ENCODE results near the gene ARL9.

ARL9 gene

DNA sequence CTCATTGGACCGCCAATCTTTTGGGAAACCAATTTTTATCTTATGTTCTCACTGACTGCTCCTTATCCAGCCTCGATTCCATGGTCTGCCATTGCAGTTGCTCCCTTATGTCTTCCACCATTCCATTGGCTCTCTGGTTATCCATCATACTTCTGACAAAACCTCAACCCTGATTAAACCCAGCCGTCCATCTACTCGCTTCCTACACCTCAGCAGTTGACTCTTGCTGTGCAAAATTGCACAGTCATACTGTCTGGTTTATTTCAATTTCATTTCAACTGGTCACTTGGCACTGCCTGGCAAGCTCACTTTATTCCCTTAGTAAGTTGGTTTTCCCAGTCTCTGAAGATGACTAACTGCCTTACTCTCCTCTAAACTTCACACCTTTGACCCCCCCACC lies 26.2 kb downstream of the ARL9 start:
- no peak for DNase-seq

- no peak for DNase-seq
These were observed 26.6 kb downstream of the ARL9 start for GRCh38 chr4:56532239-56532638.

DNA sequence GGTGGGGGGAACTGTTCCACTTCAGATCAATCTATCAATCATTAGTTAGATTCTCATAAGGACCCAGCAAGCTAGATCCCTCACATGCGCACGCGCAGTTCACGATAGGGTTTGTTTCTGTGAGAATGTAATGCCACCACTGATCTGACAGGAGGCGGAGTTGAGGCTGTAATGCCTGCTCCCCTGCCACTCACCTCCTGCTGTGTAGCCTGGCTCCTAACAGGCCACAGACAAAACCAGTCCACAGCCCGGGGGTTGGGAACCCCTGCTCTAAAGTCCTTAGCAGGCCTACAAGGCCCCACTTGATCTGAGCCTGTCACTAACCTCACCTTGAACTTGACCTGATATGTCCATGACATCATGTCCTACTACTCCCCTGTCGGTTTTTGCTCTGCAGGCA lies 30.3 kb downstream of the ARL9 start:
- DNase-seq = no peak

DNA sequence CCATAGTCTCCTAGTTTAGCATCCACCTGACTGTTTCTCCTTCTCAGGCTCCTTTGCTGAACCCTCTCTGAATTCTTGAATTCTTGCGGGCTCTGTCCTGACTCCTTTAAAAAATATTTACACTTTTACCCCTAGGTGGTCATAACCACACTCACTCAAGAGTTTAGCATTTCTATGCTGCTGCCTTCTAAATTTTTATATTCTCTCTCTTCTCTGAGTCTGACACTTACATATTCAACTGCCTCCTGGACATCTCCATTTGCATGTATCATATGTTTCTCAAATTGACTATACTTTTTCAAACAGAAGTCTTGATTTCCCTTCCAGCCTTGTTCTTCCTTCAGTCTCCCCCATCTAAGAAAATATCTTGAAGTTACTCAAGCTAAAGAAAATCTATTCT lies 31.6 kb downstream of the ARL9 start:
- no peak for DNase-seq

GRCh38 chr4:56540826-56541225 lies 35.2 kb downstream of the ARL9 start:
- no peak for DNase-seq

- peak; percentile 41 for DNase-seq
These were observed 39.1 kb downstream of the ARL9 start for GRCh38 chr4:56544573-56545131.

DNA sequence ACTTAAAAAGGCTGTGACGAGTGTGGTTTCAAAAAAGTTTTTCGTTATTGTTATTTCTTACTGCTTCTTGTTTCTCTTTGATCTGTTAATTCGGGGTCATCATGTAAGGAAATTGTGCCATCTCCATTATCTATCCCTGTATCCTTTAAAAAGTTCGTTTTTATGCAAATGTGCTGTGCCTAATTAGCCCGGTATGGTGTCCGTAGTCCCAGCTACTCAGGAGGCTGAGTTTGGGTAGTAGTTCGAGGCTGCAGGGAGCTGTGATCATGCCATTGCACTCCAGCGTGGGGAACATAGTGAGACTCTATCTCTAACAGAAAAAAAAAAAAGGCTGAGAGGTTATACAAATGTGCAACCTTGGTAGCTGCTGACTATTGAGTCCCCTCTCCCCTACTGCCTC lies 45.1 kb downstream of the ARL9 start:
- DNase-seq = no peak

- DNase-seq = no peak
These were observed 45.9 kb downstream of the ARL9 start for GRCh38 chr4:56551516-56551915.

DNA sequence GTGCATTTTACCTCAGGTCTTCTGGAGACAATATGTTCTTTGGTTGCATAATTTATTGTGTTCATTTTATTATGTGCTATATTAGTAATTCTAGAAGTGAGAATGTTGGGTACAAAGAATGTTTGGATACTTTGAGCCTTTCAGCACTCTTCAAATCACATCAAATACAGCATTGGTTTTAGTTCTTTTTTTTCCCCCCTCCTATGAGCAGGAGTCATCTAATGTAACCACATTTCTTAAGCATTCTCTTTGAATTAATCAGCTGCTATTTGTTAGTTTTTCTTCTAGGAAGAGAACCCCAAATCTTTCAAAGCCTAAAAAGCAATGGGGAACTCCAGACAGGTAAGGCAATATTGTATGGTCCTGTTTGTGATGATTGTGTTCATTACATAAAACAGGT lies 46.7 kb downstream of the ARL9 start:
- DNase-seq = no peak

GRCh38 chr4:56570041-56570440 lies 64.5 kb downstream of the ARL9 start:
- DNase-seq = no peak
